ENCODE data around the gene CCDC28B.
A peak's percentile ranks its signal among the peaks of the same experiment; 100 is the strongest.

CCDC28B gene

DNA sequence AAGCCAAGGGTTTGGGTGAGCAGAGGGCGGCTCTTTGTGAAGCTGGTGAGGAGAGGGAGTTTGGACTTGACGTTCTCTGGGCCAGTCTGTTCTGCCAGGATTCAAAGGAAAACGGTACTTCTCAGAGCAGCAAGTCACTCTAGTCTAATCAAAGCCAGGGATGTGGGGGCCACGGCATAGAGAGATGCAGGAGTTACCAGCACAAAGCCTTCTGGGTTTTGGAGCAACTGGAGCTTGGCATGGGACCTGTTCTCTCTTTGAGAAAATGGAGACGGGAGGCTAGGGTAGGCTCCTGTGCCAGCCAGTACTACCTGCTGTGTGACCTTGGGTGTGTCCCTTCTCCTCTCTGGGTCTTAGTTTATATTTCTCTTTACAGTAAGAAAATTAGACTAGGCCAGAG, 18.8 kb upstream of the CCDC28B start:
- TF ChIP-seq CTCF (IDR thresholded peaks at IDR 0.05; ENCODE audit: low read depth, low read length), result no peak
- in situ Hi-C loops (cut with HindIII; ENCODE audit: low sequenced_read_pairs), result no loop called here
- DNase-seq (ENCODE audit: low read depth, low spot score), result no peak
- peak overlapping the region; percentile 73 for H3K4me3 ChIP-seq (ENCODE audit: low read depth, low read length)

GRCh38 chr1:32182060-32182459, 18.3 kb upstream of the CCDC28B start:
- TF ChIP-seq CTCF (IDR thresholded peaks at IDR 0.05; ENCODE audit: low read depth, low read length), result no peak
- H3K4me3 ChIP-seq (ENCODE audit: low read depth, low read length), result no peak overlapping the region
- in situ Hi-C loops (cut with HindIII; ENCODE audit: low sequenced_read_pairs), result no loop called here
- DNase-seq (ENCODE audit: low read depth, low spot score), result no peak

GRCh38 chr1:32184650-32185049, 15.7 kb upstream of the CCDC28B start:
- in situ Hi-C loops (cut with HindIII; ENCODE audit: low sequenced_read_pairs), result no loop called here
- no peak for DNase-seq (ENCODE audit: low read depth, low spot score)
- H3K4me3 ChIP-seq (ENCODE audit: low read depth, low read length), result no peak overlapping the region
- no peak for TF ChIP-seq CTCF (IDR thresholded peaks at IDR 0.05; ENCODE audit: low read depth, low read length)

DNA sequence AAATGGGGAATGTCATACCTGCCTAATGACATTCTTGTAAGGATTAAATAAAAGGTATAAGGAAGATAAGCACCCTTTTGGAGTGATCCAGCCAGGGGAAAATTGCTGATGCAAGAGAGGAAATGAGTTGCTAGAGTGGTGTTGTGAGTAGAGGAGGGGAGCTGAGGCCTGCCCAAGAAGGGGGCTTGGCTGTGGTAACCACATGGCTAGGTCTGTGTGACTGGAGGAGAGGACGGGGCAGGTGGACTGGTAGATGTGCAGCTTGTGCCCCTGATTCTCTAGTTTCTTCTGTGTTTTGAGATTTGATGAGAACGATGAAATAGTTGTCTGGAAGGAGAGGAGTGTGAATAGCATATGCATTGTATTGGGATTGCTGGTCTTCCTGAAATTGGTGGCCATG, 14.3 kb upstream of the CCDC28B start:
- H3K4me3 ChIP-seq (ENCODE audit: low read depth, low read length), result no peak overlapping the region
- in situ Hi-C loops (cut with HindIII; ENCODE audit: low sequenced_read_pairs), result no loop called here
- no peak for TF ChIP-seq CTCF (IDR thresholded peaks at IDR 0.05; ENCODE audit: low read depth, low read length)
- DNase-seq (ENCODE audit: low read depth, low spot score), result no peak

- in situ Hi-C loops (cut with HindIII; ENCODE audit: low sequenced_read_pairs), result no loop called here
- no peak for TF ChIP-seq CTCF (IDR thresholded peaks at IDR 0.05; ENCODE audit: low read depth, low read length)
- no peak overlapping the region for H3K4me3 ChIP-seq (ENCODE audit: low read depth, low read length)
- no peak for DNase-seq (ENCODE audit: low read depth, low spot score)
Measured at GRCh38 chr1:32186491-32186890, 13.9 kb upstream of the CCDC28B start.

- TF ChIP-seq CTCF (IDR thresholded peaks at IDR 0.05; ENCODE audit: low read depth, low read length), result no peak
- in situ Hi-C loops (cut with HindIII; ENCODE audit: low sequenced_read_pairs), result no loop called here
- no peak overlapping the region for H3K4me3 ChIP-seq (ENCODE audit: low read depth, low read length)
- no peak for DNase-seq (ENCODE audit: low read depth, low spot score)
Measured at GRCh38 chr1:32187850-32188249, 12.5 kb upstream of the CCDC28B start.

Data from astrocyte of the spinal cord (primary cell).